Glutamatergic neuron (in vitro differentiated cells): ENCODE measurements around the gene TNFAIP8. TPM values are rescaled to one million over a fixed set of nuclear protein-coding genes. Genes with fewer than 3 reads are reported as not detected.

Experiments used
- DNase-seq: peaks from one replicate; pipeline ENCODE4 v3.0.0; 2022
- H3K27ac Mint-ChIP-seq: one replicate; pipeline ENCODE4 v1.8.0; 2020; ENCODE audit warnings: mild to moderate bottlenecking, mixed read lengths, inconsistent platforms; ENCODE audit not compliant: unreplicated experiment
- H3K27me3 Mint-ChIP-seq: one replicate; pipeline ENCODE4 v1.8.0; 2020; ENCODE audit warnings: mild to moderate bottlenecking, moderate library complexity, mixed read lengths, inconsistent platforms; ENCODE audit not compliant: unreplicated experiment
- H3K36me3 Mint-ChIP-seq: one replicate; pipeline ENCODE4 v1.8.0; 2020; ENCODE audit warnings: mild to moderate bottlenecking, mixed read lengths, inconsistent platforms; ENCODE audit not compliant: unreplicated experiment
- H3K4me1 Mint-ChIP-seq: one replicate; pipeline ENCODE4 v1.8.0; 2020; ENCODE audit warnings: mild to moderate bottlenecking, low read depth, mixed read lengths, inconsistent platforms; ENCODE audit not compliant: unreplicated experiment
- H3K4me3 Mint-ChIP-seq: one replicate; pipeline ENCODE4 v1.8.0; 2020; ENCODE audit warnings: mild to moderate bottlenecking, mixed read lengths, inconsistent platforms; ENCODE audit not compliant: unreplicated experiment
- H3K9me3 Mint-ChIP-seq: one replicate; pipeline ENCODE4 v1.8.0; 2020; ENCODE audit warnings: mild to moderate bottlenecking, moderate library complexity, mixed read lengths, inconsistent platforms; ENCODE audit not compliant: unreplicated experiment
- total RNA-seq: library from RNA; stranded (reverse); fragmentation: NEBNext Ultra II Directional; extraction: Animal tissue kit (Norgen Biotek cat#: 25700); gene quantifications from one replicate; pipeline ENCODE4 v1.2.1, GENCODE V29; 2021; ENCODE audit not compliant: unreplicated experiment
- TF ChIP-seq, protein P1 (sequence below): fragments of 200-600 bp; sonication (generic); IDR thresholded peaks from one replicate; pipeline ENCODE4 v1.5.0; 2021; ENCODE audit not compliant: partially characterized antibody, unreplicated experiment

Gene TNFAIP8
- total RNA-seq, 1 donor from 2014 or later: 2.5 TPM

DNA sequence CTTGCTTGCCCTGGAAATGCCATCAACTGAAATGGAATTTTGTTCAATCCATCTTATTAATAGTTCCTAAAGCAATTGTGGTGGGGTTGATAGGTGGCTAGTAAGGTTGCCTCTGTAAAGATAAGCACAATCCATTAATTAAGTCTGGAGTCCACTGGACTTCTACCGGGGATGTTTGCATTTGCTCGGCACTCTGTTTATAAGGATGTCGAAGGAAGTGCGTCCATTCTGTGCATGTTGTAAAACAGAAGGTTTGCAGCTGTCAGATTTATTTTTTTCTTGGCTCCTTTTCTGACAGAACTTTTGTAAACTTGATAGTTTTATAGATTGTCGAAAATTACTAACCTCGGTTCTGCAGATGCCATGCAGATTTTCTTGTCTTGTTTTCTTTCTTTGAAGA is 12.8 kb upstream of the TNFAIP8 start:
- Mint-ChIP-seq H3K4me1 (peaks cover under 1% of the 10 kb centered on the region), H3K4me3 (no peak overlapping the region), H3K27me3 (no peaks in the 10 kb centered on the region), H3K27ac (no peak overlapping the region), H3K36me3 (no peaks in the 10 kb centered on the region), H3K9me3 (peaks cover 3% of the 10 kb centered on the region)
- TF ChIP-seq, protein P1, sequence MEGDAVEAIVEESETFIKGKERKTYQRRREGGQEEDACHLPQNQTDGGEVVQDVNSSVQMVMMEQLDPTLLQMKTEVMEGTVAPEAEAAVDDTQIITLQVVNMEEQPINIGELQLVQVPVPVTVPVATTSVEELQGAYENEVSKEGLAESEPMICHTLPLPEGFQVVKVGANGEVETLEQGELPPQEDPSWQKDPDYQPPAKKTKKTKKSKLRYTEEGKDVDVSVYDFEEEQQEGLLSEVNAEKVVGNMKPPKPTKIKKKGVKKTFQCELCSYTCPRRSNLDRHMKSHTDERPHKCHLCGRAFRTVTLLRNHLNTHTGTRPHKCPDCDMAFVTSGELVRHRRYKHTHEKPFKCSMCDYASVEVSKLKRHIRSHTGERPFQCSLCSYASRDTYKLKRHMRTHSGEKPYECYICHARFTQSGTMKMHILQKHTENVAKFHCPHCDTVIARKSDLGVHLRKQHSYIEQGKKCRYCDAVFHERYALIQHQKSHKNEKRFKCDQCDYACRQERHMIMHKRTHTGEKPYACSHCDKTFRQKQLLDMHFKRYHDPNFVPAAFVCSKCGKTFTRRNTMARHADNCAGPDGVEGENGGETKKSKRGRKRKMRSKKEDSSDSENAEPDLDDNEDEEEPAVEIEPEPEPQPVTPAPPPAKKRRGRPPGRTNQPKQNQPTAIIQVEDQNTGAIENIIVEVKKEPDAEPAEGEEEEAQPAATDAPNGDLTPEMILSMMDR: no peak
- DNase-seq: no peak

DNA sequence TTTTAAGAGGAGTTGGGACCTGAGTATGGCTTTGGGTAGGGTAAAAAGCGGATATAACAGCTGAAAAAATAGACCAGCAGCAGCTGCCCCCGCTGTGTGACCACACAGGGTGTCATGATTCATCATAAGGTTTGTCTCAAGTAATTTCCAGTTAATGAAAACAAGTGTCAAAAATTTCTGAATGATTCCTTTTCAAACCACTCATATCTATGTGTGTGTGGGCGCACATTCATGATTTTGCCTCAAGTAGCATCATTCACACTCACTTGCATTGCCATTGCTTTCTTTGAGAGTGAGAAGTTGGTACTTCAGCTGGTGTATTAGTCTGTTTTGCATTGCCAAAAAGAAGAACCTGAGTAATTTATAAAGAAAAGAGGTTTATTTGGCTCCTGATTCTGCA is 12.1 kb upstream of the TNFAIP8 start:
- no peak overlapping the region for H3K27ac Mint-ChIP-seq
- H3K36me3 Mint-ChIP-seq: no peaks in the 10 kb centered on the region
- H3K9me3 Mint-ChIP-seq: peaks cover 3% of the 10 kb centered on the region
- no peak for DNase-seq
- no peaks in the 10 kb centered on the region for H3K4me1 Mint-ChIP-seq
- no peaks in the 10 kb centered on the region for H3K27me3 Mint-ChIP-seq
- TF ChIP-seq, protein P1: no peak
- H3K4me3 Mint-ChIP-seq: no peak overlapping the region

DNA sequence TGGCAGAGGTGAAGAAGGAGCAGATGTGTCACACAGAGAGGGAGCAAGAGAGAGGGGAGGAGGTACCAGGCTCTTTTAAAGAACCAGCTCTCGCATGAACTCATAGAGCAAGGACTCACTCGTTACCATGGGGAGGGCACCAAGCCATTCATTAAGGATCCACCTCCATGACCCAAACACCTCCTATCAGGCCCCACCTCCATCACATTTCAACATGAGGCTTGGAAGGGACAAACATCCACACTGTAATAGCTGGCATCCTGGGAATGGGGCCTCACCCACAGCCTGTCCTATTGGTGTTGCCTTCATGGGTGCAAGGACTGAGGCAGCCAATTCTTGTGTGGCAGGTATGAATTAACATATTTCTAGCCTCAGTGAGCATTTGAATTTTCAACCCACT is 11.6 kb upstream of the TNFAIP8 start:
- TF ChIP-seq, protein P1: no peak
- H3K36me3 Mint-ChIP-seq: no peaks in the 10 kb centered on the region
- no peak overlapping the region for H3K27ac Mint-ChIP-seq
- no peak for DNase-seq
- H3K9me3 Mint-ChIP-seq: peaks cover 3% of the 10 kb centered on the region
- H3K27me3 Mint-ChIP-seq: no peaks in the 10 kb centered on the region
- H3K4me1 Mint-ChIP-seq: no peaks in the 10 kb centered on the region
- H3K4me3 Mint-ChIP-seq: no peak overlapping the region

DNA sequence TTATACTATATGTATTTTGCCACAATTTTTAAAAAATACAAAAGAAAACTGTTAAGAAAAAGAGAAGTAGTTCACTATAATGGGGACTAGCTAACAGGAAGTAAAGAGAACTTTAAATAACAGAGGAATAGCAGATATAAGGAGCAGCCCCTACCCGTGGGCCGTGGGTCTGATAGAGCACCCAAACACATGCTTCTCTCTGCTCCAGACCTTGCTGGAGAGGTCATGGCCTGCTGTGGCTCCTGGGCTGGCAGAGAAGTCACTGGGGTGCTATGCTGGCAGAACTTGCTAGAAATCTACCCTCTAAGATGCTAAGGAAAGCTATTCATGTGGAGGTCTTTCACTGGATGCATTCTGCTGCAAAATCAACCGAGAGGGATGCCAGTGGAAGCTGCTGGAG is 10.0 kb upstream of the TNFAIP8 start:
- Mint-ChIP-seq H3K4me1 (peaks cover 2% of the 10 kb centered on the region), H3K27me3 (no peaks in the 10 kb centered on the region), H3K9me3 (peaks cover 3% of the 10 kb centered on the region), H3K36me3 (no peaks in the 10 kb centered on the region), H3K4me3 (no peak overlapping the region), H3K27ac (no peak overlapping the region)
- TF ChIP-seq, protein P1: no peak
- no peak for DNase-seq

DNA sequence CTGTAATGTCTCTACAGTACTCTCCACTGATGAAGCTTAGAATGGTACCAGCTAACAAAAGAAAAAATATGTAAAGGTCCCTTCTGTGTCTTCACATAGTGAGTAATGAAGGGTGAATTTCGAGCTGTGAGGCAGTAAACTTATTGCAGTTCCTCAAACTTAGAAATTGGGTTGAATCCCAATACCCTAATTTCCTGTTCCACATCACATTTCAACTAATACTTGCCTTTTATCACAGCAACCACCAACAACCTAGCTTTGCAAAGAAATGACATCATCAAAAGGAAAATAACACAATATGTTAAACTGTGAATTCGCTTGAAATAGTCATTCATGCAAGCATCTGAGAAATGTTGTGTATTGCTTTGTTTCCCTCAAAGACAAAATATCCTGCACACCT is 9.4 kb upstream of the TNFAIP8 start:
- H3K9me3 Mint-ChIP-seq: peaks cover 3% of the 10 kb centered on the region
- TF ChIP-seq, protein P1: no peak
- peaks cover 2% of the 10 kb centered on the region for H3K4me1 Mint-ChIP-seq
- no peak for DNase-seq
- no peaks in the 10 kb centered on the region for H3K36me3 Mint-ChIP-seq
- H3K27me3 Mint-ChIP-seq: no peaks in the 10 kb centered on the region
- H3K4me3 Mint-ChIP-seq: no peak overlapping the region
- H3K27ac Mint-ChIP-seq: no peak overlapping the region
